ENCODE measurements around the gene C1orf174. TPM values are rescaled to one million over a fixed set of nuclear protein-coding genes. Genes with fewer than 3 reads are reported as not detected.

The C1orf174 gene
- total and polyA plus RNA-seq, 2 of the 13 experiments (the other 11 are each of a cell fraction or from before 2014, with no cell fraction given): 21.6 to 31.4 TPM

DNA sequence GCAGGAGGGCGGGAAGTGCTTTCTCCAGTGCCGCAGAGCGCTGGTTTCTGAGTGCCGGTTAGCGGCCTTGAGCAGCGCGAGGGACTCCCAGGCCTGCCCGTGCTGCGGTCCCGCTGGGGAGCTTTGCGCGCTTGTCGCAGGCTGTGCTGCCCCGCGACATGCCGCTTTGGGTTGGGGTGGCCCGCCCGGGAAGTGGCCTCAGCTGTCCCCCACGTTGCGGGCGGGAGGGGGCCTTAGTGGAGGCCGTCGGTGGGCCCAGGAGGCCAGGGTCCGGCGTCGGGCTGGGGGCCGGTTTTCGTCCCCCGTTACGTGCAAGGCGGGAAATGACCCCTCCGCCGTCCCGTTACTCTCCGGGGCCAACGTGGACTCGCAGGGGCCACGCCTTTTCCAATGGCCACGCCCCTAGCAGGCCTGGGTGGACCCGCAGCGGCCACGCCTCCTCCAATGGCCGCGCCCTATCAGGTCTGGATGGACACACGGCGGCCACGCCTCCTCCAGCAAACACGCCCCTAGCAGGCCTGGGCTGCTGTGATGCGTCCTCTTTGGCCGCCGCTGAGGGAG is 977 bp upstream of the C1orf174 start (continued):
- TF ChIP-seq RFXAP (CRISPR knock-in tag; IDR thresholded peaks at IDR 0.05; ENCODE audit: borderline replicate concordance): peak; percentile 14; the same call in 1 of the 2 replicates
- TF ChIP-seq HMG20B (CRISPR knock-in tag; conservative IDR thresholded peaks at IDR 0.05): no peak
- no peak; the same call in 1 of the 2 replicates for TF ChIP-seq NFKB2 (CRISPR knock-in tag; IDR thresholded peaks at IDR 0.05; ENCODE audit: borderline replicate concordance)
- TF ChIP-seq ZSCAN9 (CRISPR knock-in tag; IDR thresholded peaks at IDR 0.05; ENCODE audit: borderline replicate concordance): 0 out of 2 replicates have a peak, but pooled peaks have one; percentile 6
- TF ChIP-seq ZNF350 (CRISPR knock-in tag; IDR thresholded peaks at IDR 0.05; ENCODE audit: borderline replicate concordance, low read depth): 0 out of 2 replicates have a peak, but pooled peaks have one; percentile 58
- TF ChIP-seq GTF2F1 (IDR thresholded peaks at IDR 0.05; ENCODE audit: low read length): no peak
- peak; percentile 70 for TF ChIP-seq DR1 (CRISPR knock-in tag; IDR thresholded peaks at IDR 0.05)
- TF ChIP-seq MED8 (CRISPR knock-in tag; IDR thresholded peaks at IDR 0.05; ENCODE audit: insufficient replicate concordance): no peak
- no peak for TF ChIP-seq ARNT2 (CRISPR knock-in tag; IDR thresholded peaks at IDR 0.05; ENCODE audit: low read depth)
- TF ChIP-seq FOXJ3 (CRISPR knock-in tag; IDR thresholded peaks at IDR 0.05; ENCODE audit: borderline replicate concordance): no peak
- TF ChIP-seq, protein P1, sequence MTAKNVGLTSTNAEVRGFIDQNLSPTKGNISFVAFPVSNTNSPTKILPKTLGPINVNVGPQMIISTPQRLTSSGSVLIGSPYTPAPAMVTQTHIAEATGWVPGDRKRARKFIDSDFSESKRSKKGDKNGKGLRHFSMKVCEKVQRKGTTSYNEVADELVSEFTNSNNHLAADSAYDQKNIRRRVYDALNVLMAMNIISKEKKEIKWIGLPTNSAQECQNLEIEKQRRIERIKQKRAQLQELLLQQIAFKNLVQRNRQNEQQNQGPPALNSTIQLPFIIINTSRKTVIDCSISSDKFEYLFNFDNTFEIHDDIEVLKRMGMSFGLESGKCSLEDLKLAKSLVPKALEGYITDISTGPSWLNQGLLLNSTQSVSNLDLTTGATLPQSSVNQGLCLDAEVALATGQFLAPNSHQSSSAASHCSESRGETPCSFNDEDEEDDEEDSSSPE (CRISPR knock-in tag; IDR thresholded peaks at IDR 0.05): peak; percentile 71
- TF ChIP-seq DNMT3B (CRISPR knock-in tag; conservative IDR thresholded peaks at IDR 0.05): no peak
- TF ChIP-seq, protein P2, sequence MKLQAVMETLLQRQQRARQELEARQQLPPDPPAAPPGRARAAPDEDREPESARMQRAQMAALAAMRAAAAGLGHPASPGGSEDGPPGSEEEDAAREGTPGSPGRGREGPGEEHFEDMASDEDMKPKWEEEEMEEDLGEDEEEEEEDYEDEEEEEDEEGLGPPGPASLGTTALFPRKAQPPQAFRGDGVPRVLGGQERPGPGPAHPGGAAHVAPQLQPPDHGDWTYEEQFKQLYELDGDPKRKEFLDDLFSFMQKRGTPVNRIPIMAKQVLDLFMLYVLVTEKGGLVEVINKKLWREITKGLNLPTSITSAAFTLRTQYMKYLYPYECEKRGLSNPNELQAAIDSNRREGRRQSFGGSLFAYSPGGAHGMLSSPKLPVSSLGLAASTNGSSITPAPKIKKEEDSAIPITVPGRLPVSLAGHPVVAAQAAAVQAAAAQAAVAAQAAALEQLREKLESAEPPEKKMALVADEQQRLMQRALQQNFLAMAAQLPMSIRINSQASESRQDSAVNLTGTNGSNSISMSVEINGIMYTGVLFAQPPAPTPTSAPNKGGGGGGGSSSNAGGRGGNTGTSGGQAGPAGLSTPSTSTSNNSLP (IDR thresholded peaks at IDR 0.05; ENCODE audit: low read depth, low read length): no peak
- TF ChIP-seq MTF2 (CRISPR knock-in tag; IDR thresholded peaks at IDR 0.05; ENCODE audit: borderline replicate concordance): no peak
- no peak for TF ChIP-seq HCFC1 (IDR thresholded peaks at IDR 0.05; ENCODE audit: low read depth, low read length)
- TF ChIP-seq ISL2 (CRISPR knock-in tag; IDR thresholded peaks at IDR 0.05): peak; percentile 34; the same call in 1 of the 2 replicates
- TF ChIP-seq ZNF619 (CRISPR knock-in tag; IDR thresholded peaks at IDR 0.05): peak; percentile 61; the same call in 1 of the 2 replicates
- TF ChIP-seq, protein P3, sequence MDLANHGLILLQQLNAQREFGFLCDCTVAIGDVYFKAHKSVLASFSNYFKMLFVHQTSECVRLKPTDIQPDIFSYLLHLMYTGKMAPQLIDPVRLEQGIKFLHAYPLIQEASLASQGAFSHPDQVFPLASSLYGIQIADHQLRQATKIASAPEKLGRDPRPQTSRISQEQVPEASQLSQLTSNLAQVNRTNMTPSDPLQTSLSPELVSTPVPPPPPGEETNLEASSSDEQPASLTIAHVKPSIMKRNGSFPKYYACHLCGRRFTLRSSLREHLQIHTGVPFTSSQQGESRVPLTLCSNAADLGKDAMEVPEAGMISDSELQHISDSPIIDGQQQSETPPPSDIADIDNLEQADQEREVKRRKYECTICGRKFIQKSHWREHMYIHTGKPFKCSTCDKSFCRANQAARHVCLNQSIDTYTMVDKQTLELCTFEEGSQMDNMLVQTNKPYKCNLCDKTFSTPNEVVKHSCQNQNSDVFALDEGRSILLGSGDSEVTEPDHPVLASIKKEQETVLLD (CRISPR knock-in tag; IDR thresholded peaks at IDR 0.05; ENCODE audit: low read depth): peak; percentile 63
- 0 out of 2 replicates have a peak, but pooled peaks have one; percentile 69 for TF ChIP-seq ZNF33A (CRISPR knock-in tag; IDR thresholded peaks at IDR 0.05; ENCODE audit: borderline replicate concordance)
- no peak for TF ChIP-seq ZNF225 (CRISPR knock-in tag; IDR thresholded peaks at IDR 0.05)
- TF ChIP-seq HOXA9 (CRISPR knock-in tag; IDR thresholded peaks at IDR 0.05; ENCODE audit: borderline replicate concordance): no peak
- TF ChIP-seq ZNF484 (CRISPR knock-in tag; IDR thresholded peaks at IDR 0.05; ENCODE audit: borderline replicate concordance, low read depth): no peak
- no peak for TF ChIP-seq HMGA1 (CRISPR knock-in tag; conservative IDR thresholded peaks at IDR 0.05)
- TF ChIP-seq JDP2 (CRISPR knock-in tag; IDR thresholded peaks at IDR 0.05; ENCODE audit: borderline replicate concordance): no peak
- TF ChIP-seq, protein P4, sequence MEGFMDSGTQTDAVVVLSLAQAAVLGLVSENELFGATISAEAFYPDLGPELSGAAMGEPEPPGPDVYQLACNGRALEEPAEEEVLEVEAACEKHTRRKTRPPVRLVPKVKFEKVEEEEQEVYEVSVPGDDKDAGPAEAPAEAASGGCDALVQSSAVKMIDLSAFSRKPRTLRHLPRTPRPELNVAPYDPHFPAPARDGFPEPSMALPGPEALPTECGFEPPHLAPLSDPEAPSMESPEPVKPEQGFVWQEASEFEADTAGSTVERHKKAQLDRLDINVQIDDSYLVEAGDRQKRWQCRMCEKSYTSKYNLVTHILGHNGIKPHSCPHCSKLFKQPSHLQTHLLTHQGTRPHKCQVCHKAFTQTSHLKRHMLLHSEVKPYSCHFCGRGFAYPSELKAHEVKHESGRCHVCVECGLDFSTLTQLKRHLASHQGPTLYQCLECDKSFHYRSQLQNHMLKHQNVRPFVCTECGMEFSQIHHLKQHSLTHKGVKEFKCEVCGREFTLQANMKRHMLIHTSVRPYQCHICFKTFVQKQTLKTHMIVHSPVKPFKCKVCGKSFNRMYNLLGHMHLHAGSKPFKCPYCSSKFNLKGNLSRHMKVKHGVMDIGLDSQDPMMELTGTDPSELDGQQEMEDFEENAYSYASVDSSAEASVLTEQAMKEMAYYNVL (CRISPR knock-in tag; IDR thresholded peaks at IDR 0.05; ENCODE audit: borderline replicate concordance): no peak
